ENCODE results near the gene TOMM20L. TPM values are rescaled to one million over a fixed set of nuclear protein-coding genes. Genes with fewer than 3 reads are reported as not detected.
"Not testable (repeated sequence)": the region's sequence is repeated elsewhere in the genome, so short reads cannot be mapped to it uniquely, and the experiment has no call there.

The TOMM20L gene
- total RNA-seq, 1 donor from 2014 or later: not detected

DNA sequence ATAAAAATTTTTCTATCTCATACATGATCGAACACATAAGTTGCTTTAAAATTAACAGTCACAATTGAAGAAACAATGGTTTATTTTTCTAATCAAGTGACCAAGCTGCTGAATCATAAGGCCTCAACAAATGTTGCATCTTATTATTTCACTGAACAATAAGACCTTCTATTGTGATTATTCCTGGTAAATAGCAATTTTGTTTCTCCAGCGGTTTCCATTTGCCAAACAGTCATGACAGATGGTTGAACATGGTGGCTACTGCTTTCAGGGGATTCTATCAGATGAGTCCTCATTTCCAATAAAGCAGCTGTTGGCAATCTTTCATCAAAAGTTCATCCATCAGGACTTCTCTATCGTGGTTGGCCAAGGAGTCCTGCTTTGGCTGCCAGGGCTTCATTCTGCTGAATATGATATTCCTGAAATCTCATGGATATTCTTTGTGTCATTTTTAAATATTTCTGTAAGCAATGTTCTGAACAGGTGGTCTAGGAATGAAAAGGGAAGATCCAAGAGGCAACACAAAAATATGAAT lies 13.0 kb downstream of the TOMM20L start:
- H3K36me3 ChIP-seq: peaks cover 55% of the 10 kb centered on the region
- intact Hi-C loops (cut with micrococcal nuclease): no loop called here
- H3K27ac ChIP-seq (replicated peaks): no peak overlapping the region
- DNase-seq: no peak
- no peaks in the 10 kb centered on the region for H3K27me3 ChIP-seq (ENCODE audit: low read depth)
- TF ChIP-seq, protein P1, sequence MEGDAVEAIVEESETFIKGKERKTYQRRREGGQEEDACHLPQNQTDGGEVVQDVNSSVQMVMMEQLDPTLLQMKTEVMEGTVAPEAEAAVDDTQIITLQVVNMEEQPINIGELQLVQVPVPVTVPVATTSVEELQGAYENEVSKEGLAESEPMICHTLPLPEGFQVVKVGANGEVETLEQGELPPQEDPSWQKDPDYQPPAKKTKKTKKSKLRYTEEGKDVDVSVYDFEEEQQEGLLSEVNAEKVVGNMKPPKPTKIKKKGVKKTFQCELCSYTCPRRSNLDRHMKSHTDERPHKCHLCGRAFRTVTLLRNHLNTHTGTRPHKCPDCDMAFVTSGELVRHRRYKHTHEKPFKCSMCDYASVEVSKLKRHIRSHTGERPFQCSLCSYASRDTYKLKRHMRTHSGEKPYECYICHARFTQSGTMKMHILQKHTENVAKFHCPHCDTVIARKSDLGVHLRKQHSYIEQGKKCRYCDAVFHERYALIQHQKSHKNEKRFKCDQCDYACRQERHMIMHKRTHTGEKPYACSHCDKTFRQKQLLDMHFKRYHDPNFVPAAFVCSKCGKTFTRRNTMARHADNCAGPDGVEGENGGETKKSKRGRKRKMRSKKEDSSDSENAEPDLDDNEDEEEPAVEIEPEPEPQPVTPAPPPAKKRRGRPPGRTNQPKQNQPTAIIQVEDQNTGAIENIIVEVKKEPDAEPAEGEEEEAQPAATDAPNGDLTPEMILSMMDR (IDR thresholded peaks at IDR 0.05; ENCODE audit: borderline replicate concordance): no peak
- H3K9me3 ChIP-seq (replicated peaks): no peaks in the 10 kb centered on the region
- H3K4me1 ChIP-seq: no peaks in the 10 kb centered on the region
- H3K4me3 ChIP-seq: no peak overlapping the region

DNA sequence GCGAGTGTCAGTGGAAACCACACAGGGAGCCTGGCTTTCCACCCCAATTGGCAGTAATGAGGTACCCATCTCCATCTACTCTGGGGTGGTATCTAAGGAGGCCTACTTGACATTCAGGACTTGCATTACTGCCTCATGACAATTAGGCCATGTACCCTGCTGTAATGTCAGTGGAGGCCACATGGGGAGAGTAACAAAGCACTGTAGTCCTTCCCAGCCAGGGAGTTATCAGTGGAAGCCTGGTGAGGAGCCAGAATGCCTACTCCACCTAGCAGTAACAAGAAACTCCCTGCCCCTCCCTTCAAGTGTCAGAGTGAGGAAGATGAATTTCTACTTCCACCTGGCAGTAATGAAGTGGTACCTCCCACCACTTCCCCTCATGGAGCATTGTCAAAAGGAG lies 19.1 kb downstream of the TOMM20L start:
- TF ChIP-seq, protein P1 (IDR thresholded peaks at IDR 0.05; ENCODE audit: borderline replicate concordance): peak; percentile 32
- no peak overlapping the region for H3K4me3 ChIP-seq
- no peak overlapping the region for H3K27ac ChIP-seq (replicated peaks)
- H3K9me3 ChIP-seq (replicated peaks): no peaks in the 10 kb centered on the region
- H3K36me3 ChIP-seq: peaks cover 47% of the 10 kb centered on the region
- intact Hi-C loops (cut with micrococcal nuclease): no loop called here
- peaks cover 6% of the 10 kb centered on the region for H3K4me1 ChIP-seq
- DNase-seq: no peak
- no peaks in the 10 kb centered on the region for H3K27me3 ChIP-seq (ENCODE audit: low read depth)

DNA sequence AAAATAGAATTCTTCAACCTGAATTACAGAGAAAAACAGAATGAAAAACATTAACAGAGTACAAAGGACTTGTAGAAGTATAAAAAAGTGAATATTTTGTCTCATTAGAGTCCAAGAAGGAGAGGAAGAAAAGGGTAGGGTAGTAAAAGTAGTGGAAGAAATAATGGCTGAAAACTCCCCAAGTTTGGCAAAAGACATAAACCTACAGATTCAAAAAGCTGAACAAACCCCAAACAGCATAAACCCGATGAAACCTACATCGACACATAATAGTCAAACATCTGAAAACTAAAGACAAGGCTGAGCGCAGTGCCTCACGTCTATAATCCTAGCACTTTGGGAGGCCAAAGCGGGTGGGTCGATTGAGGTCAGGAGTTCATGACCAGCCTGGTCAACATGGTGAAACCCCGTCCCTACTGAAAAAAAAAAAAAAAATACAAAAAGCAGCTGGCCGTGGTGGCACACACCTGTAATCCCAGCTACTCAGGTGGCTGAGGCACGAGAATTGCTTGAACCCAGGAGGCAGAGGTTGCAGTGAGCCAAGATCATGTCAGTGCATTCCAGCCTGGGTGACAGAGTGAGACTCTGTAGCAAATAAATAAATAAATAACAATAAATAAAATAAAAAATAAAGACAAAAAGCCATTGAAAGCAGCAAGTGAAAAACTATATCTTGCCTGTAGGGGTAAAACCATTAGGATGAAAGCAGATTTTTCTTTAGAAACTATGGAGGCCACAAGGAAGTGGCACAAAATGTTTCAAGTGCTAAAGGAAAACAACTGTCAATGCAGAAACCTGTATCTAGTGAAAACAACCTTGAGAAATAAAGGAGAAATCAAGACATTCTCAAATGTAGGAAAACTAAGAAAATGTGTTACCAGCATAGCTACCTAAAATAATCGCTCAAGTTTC lies 20.2 kb downstream of the TOMM20L start:
- H3K9me3 ChIP-seq (replicated peaks): no peaks in the 10 kb centered on the region
- no peaks in the 10 kb centered on the region for H3K27me3 ChIP-seq (ENCODE audit: low read depth)
- TF ChIP-seq, protein P1 (IDR thresholded peaks at IDR 0.05; ENCODE audit: borderline replicate concordance): no peak
- H3K4me3 ChIP-seq: no peak overlapping the region
- H3K36me3 ChIP-seq: peaks cover 47% of the 10 kb centered on the region
- intact Hi-C loops (cut with micrococcal nuclease): no loop called here
- H3K27ac ChIP-seq (replicated peaks): no peak overlapping the region
- peaks cover 6% of the 10 kb centered on the region for H3K4me1 ChIP-seq
- DNase-seq: no peak

DNA sequence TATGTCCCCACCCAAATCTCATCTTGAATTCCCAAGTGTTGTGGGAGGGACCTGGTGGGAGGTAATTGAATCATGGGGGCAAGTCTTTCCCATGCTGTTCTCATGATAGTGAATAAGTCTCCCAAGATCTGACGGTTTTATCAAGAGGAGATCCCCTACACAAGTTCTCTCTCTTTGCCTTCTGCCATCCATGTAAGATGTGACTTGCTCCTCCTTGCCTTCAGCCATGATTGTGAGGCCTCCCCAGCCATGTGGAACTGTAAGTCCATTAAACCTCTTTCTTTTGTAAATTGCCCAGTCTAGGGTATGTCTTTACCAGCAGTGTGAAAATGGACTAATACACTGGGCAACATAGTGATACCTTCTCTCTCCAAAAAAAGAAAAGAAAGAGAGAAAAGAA lies 21.2 kb downstream of the TOMM20L start:
- H3K27me3 ChIP-seq (ENCODE audit: low read depth); H3K9me3 ChIP-seq (replicated peaks); H3K4me3 ChIP-seq; DNase-seq; H3K27ac ChIP-seq (replicated peaks); intact Hi-C loops (cut with micrococcal nuclease); H3K4me1 ChIP-seq: not testable (repeated sequence)
- peaks cover 46% of the 10 kb centered on the region for H3K36me3 ChIP-seq

DNA sequence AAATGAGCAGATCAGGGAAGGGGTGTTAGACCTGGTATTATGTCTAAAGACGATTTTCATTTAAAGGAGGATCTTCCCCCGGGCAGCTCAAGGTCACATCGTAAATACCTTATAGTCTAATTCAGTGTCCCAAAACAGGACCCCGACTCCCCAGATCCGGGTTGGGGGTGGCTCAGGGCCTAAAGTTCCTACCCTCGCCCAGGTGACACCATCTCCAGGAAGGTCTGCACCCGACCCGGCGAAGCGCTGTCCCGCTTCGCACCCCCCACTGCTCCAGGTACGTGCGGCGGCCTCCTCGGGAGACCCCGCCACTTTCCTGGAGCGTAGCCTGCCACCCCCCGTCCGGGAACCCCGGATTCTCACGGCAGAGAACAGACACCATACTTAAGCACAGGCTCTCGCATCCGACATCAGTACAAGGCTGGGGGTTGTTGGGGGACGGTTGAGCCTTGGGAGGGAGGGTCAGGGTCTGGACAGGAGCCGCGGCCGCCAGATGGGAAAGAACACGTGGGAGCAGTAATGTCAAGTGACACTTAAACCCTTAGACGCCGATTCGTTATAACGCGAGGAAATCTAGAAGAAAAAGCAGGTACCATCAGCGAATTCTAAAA lies 31.0 kb downstream of the TOMM20L start:
- Histone ChIP-seq H3K4me1 (peaks cover 42% of the 10 kb centered on the region), H3K9me3 (replicated peaks) (no peaks in the 10 kb centered on the region), H3K27me3 (ENCODE audit: low read depth) (no peaks in the 10 kb centered on the region), H3K4me3 (peak overlapping the region; percentile 96), H3K36me3 (peaks cover 31% of the 10 kb centered on the region), H3K27ac (replicated peaks) (peak overlapping the region; percentile 95)
- peak; percentile 57 for DNase-seq
- TF ChIP-seq, protein P1 (IDR thresholded peaks at IDR 0.05; ENCODE audit: borderline replicate concordance): no peak
- intact Hi-C loops (cut with micrococcal nuclease): no loop called here
